ENCODE data around the gene NAT16. TPM values are rescaled to one million over a fixed set of nuclear protein-coding genes. Genes with fewer than 3 reads are reported as not detected.

The NAT16 gene
- total and polyA plus RNA-seq, 9 of the 15 experiments (the other 6 are each of a cell fraction or from before 2014, with no cell fraction given) = 0.04 TPM; not detected in 8

DNA sequence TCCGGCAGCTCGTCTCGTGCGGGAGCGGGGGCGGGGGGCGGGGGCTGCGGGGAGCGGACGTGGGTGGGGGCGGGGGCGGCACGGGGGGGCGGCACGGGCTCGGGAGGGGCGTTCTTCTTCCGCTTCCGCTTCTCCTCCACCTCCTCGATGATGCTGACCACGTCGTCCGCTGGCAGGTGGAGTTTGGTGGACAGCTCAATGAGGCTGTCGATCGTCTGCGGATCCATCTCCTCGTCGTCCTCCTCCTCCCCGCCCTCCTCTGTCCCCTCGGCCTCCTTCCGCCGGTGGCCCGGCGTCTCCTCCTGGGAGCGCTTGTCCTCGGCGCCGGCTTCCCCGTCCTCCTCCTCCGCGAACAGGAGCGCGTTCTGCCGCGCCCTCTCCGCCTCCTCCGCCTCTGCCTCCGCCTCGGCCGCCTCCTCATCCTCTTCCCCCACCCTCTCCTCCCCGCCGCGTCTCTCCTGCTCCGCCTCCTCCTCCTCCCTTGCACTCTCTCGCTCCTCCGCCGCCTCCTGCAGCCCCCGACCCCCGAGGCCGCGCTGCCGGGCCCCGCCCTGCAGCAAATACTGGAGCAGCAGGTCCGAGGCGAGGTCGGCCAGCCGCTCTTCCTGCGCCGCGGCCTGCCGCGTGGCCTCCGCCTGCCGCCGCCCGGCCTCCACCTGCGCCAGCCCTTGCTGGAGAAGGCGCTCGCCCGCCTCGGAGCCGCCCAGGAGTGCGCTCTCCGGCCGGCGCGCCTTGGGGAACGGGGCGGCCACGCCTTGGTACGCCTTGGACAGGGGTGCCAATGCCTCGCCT is 16.6 kb downstream of the NAT16 start (continued):
- TF ChIP-seq, protein P1, sequence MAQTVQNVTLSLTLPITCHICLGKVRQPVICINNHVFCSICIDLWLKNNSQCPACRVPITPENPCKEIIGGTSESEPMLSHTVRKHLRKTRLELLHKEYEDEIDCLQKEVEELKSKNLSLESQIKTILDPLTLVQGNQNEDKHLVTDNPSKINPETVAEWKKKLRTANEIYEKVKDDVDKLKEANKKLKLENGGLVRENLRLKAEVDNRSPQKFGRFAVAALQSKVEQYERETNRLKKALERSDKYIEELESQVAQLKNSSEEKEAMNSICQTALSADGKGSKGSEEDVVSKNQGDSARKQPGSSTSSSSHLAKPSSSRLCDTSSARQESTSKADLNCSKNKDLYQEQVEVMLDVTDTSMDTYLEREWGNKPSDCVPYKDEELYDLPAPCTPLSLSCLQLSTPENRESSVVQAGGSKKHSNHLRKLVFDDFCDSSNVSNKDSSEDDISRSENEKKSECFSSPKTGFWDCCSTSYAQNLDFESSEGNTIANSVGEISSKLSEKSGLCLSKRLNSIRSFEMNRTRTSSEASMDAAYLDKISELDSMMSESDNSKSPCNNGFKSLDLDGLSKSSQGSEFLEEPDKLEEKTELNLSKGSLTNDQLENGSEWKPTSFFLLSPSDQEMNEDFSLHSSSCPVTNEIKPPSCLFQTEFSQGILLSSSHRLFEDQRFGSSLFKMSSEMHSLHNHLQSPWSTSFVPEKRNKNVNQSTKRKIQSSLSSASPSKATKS (CRISPR knock-in tag; IDR thresholded peaks at IDR 0.05) = no peak
- TF ChIP-seq ZNF165 (CRISPR knock-in tag; IDR thresholded peaks at IDR 0.05; ENCODE audit: borderline replicate concordance) (no peak), POLR2A (conservative IDR thresholded peaks at IDR 0.05) (peak; percentile 64), CBX2 (IDR thresholded peaks at IDR 0.05; ENCODE audit: insufficient read depth, low read length, poor library complexity, severe bottlenecking) (no peak), RUNX1 (IDR thresholded peaks at IDR 0.05; ENCODE audit: low read depth) (no peak), GATAD2A (IDR thresholded peaks at IDR 0.05) (no peak), CXXC5 (CRISPR knock-in tag; IDR thresholded peaks at IDR 0.05) (0 out of 2 replicates have a peak, but pooled peaks have one; percentile 40), ZNF518B (CRISPR knock-in tag; IDR thresholded peaks at IDR 0.05) (no peak), OTX1 (CRISPR knock-in tag; IDR thresholded peaks at IDR 0.05) (0 out of 2 replicates have a peak, but pooled peaks have one; percentile 5), U2AF1 (optimal IDR thresholded peaks at IDR 0.05; ENCODE audit: low read depth, low read length) (no peak), COPS2 (conservative IDR thresholded peaks at IDR 0.05) (no peak), BRD9 (IDR thresholded peaks at IDR 0.05; ENCODE audit: low read depth, partially characterized antibody) (no peak), PREB (CRISPR knock-in tag; IDR thresholded peaks at IDR 0.05) (no peak), ZNF431 (CRISPR knock-in tag; IDR thresholded peaks at IDR 0.05) (no peak), ZNF75A (CRISPR knock-in tag; IDR thresholded peaks at IDR 0.05) (no peak), ZNF253 (CRISPR knock-in tag; conservative IDR thresholded peaks at IDR 0.05) (no peak), NFYB (IDR thresholded peaks at IDR 0.05; ENCODE audit: extremely low read depth, insufficient read length) (no peak)
- TF ChIP-seq, protein P2, sequence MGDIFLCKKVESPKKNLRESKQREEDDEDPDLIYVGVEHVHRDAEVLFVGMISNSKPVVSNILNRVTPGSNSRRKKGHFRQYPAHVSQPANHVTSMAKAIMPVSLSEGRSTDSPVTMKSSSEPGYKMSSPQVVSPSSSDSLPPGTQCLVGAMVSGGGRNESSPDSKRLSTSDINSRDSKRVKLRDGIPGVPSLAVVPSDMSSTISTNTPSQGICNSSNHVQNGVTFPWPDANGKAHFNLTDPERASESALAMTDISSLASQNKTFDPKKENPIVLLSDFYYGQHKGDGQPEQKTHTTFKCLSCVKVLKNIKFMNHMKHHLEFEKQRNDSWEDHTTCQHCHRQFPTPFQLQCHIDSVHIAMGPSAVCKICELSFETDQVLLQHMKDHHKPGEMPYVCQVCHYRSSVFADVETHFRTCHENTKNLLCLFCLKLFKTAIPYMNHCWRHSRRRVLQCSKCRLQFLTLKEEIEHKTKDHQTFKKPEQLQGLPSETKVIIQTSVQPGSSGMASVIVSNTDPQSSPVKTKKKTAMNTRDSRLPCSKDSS (IDR thresholded peaks at IDR 0.05; ENCODE audit: low read depth, partially characterized antibody) = no peak
- TF ChIP-seq, protein P3, sequence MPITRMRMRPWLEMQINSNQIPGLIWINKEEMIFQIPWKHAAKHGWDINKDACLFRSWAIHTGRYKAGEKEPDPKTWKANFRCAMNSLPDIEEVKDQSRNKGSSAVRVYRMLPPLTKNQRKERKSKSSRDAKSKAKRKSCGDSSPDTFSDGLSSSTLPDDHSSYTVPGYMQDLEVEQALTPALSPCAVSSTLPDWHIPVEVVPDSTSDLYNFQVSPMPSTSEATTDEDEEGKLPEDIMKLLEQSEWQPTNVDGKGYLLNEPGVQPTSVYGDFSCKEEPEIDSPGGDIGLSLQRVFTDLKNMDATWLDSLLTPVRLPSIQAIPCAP (CRISPR knock-in tag; IDR thresholded peaks at IDR 0.05; ENCODE audit: borderline replicate concordance) = no peak
